Measurements from ENCODE around the gene PARG.
"Not testable (repeated sequence)": the region's sequence is repeated elsewhere in the genome, so short reads cannot be mapped to it uniquely, and the experiment has no call there.

Gene PARG

GRCh38 chr10:49844775-49845595, 96.8 kb downstream of the PARG start:
- H3K4me3 ChIP-seq (ENCODE audit: control insufficient read depth, low read depth, low read length) = no peak overlapping the region
- no peak for DNase-seq (ENCODE audit: low read depth)

GRCh38 chr10:49842333-49842628, 99.5 kb downstream of the PARG start:
- not testable (repeated sequence) for DNase-seq (ENCODE audit: low read depth); H3K4me3 ChIP-seq (ENCODE audit: control insufficient read depth, low read depth, low read length)

More at GRCh38 chr10:49844775-49845595, 96.8 kb downstream of the PARG start:
- no peak for TF ChIP-seq CTCF (IDR thresholded peaks at IDR 0.05; ENCODE audit: control insufficient read depth, insufficient read depth, low read depth, low read length, missing control alignments)

DNA sequence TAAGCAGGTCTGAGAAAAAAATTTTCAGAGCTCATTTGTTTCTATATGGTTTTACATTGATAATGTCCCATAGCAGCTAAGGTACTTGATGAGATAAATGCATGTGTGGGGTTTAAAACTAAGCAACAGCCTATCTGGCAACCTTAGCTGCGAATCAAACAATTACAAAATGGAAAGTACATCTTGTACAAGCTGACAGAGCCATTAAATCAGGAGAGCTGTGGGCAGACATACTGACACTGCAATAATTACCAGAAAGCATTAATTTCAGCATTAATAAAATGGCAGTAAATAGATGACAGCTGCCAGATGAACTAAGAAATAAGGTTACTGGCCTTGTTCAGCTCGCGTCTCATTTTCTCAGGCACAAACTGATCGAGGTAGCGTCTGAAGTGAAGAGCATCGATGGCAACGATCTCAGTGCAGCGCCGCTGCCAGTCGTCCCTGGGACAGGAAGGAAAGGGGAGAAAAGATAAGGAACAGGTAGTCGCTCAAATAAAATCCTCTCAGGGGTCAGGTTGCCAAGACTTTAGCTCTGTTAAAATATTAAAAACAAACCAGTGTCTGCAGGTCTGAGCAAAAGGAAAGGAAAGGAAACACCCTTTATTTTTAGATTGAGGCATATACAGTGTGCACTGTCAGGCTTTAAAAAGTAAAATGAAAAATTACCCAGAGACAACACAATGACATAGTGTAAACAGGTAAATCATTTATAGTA, 100.1 kb downstream of the PARG start:
- no peak overlapping the region for H3K4me3 ChIP-seq (ENCODE audit: control insufficient read depth, low read depth, low read length)
- DNase-seq (ENCODE audit: low read depth) = no peak
- no peak for TF ChIP-seq CTCF (IDR thresholded peaks at IDR 0.05; ENCODE audit: control insufficient read depth, insufficient read depth, low read depth, low read length, missing control alignments)

GRCh38 chr10:49837685-49838084, 104.1 kb downstream of the PARG start:
- no peak overlapping the region for H3K4me3 ChIP-seq (ENCODE audit: control insufficient read depth, low read depth, low read length)
- DNase-seq (ENCODE audit: low read depth) = no peak
- TF ChIP-seq CTCF (IDR thresholded peaks at IDR 0.05; ENCODE audit: control insufficient read depth, insufficient read depth, low read depth, low read length, missing control alignments) = no peak

DNA sequence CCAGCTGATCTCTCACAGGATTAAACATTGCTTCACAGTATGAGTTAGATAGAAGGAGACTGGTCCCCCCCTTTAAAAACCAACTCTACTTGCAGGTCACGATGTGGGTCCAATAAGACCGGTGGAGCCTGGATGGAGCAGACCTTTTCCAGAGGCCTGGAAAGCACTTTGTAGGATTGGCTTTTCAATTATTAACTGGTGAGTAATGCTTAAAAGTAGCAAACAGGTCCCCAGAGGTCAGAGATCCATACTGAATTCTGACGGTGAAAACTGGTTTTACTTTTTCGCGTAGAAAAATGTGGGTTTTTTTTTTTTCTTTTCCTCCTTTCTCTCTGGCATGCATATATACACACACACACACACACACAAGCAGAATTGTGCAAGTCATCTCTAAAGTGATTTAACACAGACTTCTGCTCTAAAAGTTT, 104.8 kb downstream of the PARG start:
- no peak for DNase-seq (ENCODE audit: low read depth)
- no peak overlapping the region for H3K4me3 ChIP-seq (ENCODE audit: control insufficient read depth, low read depth, low read length)
- TF ChIP-seq CTCF (IDR thresholded peaks at IDR 0.05; ENCODE audit: control insufficient read depth, insufficient read depth, low read depth, low read length, missing control alignments) = no peak

DNA sequence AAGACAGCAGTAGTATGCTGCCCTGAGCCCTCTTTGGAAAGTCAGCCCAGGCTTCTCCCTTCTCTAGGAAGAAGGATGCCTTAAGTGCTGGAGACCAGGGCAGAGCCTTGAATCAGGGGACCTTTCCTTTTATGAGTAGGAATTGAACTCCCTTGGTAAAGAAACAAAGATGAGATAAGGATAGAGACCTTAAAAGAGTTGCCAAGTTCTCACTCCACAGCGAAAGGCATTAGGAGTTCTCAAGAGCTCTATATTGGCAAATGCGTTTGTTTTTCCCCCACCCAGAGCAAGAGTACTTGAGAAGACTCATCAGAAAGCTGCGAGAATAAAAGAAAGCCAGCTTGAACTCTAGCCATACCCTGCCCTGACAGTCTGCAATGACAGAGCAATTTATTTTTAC, 106.9 kb downstream of the PARG start:
- no peak for DNase-seq (ENCODE audit: low read depth)
- TF ChIP-seq CTCF (IDR thresholded peaks at IDR 0.05; ENCODE audit: control insufficient read depth, insufficient read depth, low read depth, low read length, missing control alignments) = no peak
- H3K4me3 ChIP-seq (ENCODE audit: control insufficient read depth, low read depth, low read length) = no peak overlapping the region

DNA sequence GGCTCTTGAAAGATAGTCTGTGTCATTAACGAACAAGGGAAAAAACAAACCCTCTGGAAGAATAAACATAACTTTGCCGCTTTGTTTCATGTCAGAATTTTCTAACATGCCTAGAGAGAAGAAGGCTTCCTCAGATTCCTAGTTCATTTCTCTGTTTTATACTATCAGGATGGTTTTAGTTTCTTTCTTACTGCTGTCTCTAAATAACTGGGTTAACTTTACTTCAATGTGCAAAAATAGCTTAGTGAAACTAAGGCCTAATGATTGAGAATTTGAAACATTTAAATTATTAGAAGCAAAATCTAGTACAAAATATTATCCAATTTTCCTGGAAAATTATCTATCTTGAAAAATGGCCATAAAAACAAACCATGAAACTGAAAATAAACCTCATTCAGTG, 107.6 kb downstream of the PARG start:
- no peak for TF ChIP-seq CTCF (IDR thresholded peaks at IDR 0.05; ENCODE audit: control insufficient read depth, insufficient read depth, low read depth, low read length, missing control alignments)
- DNase-seq (ENCODE audit: low read depth) = no peak
- H3K4me3 ChIP-seq (ENCODE audit: control insufficient read depth, low read depth, low read length) = no peak overlapping the region

Data from AG09309 (cell line).